Activated naive CD8-positive, alpha-beta T cell treated with anti-CD3 and anti-CD28 coated beads, Interleukin-2, amount 50 U/mL, for 16 hours (primary cell): ENCODE results near the gene SYNE3.
"Not testable (repeated sequence)": the region's sequence is repeated elsewhere in the genome, so short reads cannot be mapped to it uniquely, and the experiment has no call there.

Experiments used
- DNase-seq: peaks from one replicate; pipeline ENCODE4 v3.0.0-alpha.2; 2020; ENCODE audit warnings: low read depth, low spot score

Gene SYNE3

DNA sequence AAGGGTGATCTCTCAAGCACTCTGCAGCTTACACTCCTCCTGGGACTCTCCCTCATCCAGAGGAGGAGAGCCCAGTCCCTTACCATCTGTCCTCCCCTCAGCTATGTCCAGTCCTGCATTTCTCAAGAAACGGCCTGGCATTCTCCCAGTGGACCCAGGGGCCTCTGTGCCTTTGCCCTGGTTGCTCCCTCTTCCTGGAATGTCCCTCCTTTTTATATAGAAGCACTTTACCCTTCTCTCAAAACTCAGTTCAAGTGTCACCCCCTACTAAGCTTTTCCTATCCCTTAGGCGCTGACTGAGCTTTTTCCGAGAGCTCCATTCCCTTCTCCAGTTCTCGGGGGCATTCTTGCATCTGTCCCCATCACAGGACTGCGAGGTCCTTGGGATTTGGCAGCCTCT, 9.5 kb upstream of the SYNE3 start:
- DNase-seq = no peak

DNA sequence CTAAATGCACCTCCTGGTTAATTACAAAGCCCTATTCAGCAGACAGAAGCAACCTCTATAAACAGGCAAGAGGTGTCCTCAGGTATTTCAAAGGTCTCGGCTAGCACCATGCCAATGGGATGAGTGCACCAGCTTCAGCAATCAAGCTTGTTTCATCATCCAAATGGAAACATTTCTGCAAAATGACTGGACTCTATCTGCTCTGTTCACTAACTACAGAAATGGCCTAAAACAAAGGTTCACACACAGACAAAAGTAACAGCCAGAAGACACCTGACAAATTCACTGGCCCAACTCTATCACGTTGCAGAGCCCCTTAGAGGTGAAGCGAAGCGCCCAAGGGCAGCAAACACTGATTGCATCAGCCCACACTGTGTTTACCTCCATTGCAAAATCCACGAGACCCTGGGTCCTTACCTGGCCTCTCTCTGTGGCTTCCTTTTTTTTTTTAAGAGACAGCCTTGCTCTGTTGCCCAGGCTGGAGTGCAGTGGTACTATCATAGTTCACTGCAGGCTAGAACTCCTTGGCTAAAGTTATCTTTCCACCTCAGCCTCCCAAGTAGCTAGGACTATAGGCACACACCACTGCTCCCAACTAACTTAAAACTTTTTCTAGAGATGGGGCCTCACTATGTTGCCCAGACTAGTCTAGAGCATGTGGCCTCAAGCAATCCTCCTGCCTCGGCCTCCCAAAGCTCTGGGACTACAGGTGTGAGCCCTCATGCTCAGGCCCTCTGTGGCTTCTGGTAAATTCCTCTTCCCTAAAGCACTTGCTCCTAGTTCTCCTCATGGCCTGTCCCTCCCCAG, 8.5 kb upstream of the SYNE3 start:
- DNase-seq = no peak

DNA sequence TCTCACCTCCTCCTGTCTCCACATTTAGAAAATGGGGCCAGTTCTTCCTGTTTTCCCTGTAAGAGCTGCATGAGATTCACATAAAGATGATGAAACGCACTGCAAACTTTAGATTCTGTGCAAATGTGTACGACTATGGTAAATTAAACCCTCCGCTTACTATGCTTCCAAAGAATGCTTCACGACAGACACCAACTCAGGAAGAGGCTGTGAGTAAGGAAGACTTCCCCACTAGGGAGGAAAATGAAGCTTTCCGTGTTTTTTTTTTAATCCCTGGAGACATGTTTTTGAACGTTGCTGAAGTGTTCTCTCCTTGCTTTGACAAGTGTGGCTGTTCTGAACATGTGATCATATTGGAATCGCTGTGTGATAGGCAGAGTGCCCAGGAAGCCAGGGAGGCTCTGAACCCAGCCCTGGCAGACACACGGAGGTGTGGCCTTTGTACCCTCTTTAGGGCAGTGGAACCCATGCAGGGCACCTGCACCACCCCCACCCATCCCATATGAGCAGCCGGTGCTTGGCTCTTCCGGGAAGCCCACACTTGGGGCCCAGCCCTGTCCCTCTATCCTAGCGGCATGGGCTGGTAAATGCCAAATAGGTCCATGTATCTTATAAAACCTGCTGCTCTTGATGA, 7.5 kb upstream of the SYNE3 start:
- no peak for DNase-seq

DNA sequence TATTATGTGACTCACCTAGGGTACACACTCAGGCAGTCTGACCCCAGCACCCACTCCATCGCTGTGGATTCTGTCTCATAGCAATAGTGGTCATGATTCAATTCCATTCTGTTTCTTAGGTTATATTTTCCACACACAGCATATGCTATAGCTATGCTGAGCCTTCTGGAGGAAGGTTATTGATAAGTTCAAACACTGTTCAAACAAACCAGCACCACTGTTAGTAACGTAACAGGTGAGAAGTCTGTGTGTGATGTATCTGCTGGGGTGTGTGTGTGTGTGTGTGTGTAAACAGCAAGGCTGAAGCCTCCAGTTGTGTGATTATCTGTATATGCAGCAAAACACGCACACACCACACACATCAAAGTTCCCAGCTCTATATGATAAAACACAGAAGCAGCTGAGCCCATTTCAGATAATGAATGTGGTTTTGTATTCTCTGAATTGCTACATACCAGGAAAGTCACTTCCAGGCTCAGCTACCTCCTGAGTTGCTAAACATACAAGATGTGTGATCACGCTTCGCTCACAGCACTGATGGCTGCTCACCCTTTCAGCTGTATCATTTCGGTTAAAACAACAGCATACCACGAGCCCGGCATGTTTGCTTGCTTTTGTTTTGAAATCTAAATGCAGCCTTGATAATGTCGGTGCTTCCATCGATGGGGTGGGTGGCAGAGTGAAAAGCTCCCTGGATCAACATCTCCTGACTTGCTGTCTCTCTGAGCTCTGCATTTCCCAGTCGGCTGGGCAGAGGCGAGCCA, 6.8 kb upstream of the SYNE3 start:
- DNase-seq = peak; percentile 32

DNA sequence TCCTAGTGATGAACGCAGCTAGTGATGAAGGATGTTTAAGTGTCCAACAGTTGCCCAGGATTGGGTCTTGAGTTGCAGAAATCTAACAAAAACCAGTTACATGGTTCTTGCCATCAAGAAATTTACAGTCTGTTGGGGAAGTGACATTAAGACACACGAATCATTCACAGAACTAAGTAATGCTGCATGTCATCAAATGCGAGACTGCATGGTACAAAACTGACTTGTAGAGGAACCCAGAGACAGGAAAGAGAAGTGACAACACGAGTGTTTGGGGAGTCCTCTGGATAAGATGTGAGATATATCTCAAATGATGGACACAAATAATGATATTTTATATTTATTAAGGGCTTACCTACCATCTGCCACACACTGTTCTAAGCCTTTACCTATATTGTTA, 6.1 kb upstream of the SYNE3 start:
- no peak for DNase-seq

DNA sequence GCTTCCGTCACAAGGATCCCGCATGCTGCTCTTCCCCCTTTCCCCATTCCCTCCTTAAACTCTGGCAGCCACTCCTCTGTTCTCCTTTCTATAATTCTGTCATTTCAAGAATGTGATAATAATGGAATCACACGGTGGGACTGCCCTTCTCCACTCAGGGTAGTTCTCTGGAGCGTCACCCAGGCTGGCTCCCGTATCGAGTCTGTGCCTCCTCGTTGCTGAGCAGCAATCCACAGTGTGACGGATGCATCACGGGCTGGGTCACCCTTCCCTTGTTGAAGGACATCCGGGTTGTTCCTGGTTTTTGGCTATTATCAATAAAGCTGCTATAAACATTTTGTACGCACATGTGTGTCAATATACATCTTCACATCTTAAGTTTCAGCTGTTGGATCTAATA, 5.7 kb upstream of the SYNE3 start:
- no peak for DNase-seq

DNA sequence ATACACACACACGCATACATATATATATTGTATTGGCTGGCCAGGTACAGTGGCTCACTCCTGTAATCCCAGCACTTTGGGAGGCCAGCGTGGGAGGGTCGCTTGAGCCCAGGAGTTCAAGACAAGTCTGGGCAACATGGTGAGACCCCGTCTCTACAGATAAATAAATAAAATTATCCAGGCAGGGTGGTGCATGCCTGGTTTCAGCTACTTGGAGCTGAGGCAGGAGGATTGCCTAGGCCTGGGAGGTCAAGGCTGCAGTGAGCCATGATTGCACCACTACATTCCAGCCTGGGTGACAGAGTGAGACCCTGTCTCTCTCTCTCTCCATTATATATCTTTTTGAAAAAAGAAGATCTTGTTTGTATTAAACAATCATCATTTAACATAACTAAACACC, 4.6 kb upstream of the SYNE3 start:
- no peak for DNase-seq

DNA sequence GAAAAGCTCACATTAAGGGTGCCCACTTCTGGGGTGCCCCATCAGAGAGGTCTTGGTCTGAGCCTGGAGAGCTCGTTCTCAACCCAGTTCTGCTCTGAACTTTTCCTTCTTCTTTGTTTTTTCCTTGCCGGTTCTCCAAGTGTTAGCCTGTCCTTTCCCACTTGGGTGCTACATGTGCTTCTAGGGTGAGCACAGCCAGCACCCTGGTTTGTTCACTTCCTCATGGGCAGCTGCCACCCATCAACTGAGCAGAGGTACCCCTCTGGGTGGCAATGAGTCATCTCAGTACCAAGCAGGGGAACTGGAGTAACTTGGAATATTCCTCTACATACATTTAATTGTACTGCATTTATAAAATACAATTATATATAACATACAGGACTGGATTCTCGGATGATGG, 3.9 kb upstream of the SYNE3 start:
- DNase-seq = no peak

DNA sequence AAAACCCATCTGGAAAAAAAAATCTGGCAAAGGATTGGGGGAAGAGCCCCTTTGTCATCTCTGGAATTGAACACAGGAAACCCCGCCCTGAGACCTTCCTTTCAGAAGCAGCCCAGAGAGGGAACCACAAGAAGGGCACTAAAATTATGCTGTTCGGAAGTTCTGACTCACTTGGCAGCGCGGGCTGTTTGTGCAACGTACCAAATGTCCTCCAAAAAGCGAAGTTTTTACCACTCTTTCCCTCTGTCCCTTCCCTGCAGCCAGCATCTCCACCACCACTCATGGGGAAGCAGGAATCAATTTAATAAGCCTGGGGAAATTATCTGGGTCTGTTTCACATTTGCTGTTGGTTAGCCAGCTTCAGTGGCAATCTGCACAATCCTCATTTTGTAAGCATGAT, 3.2 kb upstream of the SYNE3 start:
- DNase-seq = peak; percentile 35

DNA sequence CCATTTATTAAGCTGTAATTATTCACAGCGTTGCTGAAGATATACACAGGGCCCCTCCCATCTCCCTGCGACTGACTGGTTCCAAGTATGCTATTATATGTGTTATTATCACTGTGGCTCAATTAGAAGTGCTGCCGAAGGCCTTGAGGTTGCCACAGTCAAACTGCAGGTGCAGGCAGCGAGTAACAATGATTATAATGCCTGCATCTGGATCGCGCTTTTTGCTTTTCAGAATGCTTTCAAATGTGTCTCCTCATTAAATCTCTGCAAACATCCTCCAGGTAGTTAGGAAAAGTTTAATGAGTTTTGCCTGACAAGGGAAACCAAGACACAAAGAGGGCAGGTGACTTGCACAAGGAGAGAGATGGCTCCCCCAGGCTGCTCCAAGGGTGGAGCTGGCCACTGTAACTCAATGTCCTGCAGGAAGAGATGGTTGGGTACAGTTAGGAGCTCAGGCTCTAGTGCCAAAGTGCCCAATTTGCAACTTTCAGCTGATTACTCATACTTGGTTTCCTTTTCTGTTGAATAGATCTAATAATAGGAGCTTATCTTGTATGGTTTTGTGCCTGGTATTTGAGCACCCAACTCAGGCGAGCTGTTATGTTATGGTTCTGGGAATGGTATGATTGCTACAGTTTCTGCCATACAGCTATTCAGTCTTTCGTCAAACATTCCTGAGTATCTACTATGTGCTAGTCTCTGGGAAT, 1.7 kb upstream of the SYNE3 start:
- DNase-seq = no peak

DNA sequence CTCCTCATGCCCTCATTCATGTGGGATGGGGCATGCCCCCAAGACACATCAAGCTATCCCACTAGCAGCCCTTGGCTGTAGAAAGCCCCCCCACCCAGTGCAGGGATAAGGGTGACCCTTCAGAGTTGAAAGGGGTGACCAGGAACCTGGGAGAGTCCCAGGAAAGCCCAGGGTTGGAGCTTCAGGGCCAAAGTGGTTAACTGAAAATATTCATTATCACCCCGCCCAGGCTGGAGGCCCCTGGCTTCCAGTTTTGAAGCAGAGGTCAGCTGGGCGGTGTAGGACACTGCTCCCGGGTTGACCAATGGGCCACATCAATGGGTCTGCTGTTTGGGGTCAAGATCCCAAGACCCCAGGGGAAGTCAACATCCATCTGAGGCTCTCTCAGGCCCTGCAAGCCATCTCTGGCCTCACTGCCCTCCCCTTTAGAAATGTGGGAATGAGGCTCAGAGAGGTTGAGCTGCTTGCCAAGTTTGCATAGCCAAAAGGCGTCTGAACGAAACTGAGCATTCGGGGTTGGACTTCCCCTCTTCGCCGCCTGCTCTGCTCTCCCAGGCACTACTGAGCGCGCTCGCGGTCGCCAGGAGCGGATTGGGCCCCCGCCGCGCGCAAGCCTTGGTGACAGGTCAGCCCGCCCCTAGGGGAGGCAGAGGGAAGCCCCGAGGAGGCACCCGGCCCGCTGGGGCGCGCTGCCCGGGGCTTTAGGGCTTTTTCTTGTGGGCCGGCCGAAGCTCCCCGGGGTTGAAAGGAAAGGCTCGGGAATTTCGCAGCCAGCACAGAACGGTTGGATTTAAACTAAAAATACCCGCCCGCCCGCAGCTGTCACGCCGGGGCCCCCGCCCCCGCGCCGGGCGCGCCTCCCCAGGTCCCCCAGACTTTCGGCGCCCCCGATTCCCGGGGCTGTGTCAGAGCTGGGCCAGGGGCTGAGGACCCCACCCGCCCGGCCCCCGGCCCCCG, 576 bp downstream of the SYNE3 start:
- peak; percentile 66 for DNase-seq

DNA sequence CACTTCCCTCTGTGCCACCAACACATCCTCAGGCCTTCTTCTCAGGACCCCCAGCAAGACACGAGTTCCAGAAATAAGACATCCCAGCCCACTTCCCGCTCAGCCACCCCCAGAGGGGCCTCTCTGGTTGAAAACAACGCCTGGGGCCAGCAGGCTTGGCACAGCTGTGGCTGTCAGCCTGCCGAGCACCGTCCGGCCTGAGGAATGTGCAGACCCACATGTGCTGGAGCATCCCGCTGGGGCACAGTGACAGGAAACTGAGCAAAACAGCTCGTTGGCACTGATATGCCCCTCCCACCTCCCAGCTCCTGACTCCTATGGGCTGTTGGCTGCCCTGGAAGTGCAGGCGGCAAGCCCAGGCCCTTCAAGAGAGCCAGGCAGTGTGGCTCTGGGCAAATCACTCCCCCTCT, 1.4 kb downstream of the SYNE3 start:
- DNase-seq = no peak

DNA sequence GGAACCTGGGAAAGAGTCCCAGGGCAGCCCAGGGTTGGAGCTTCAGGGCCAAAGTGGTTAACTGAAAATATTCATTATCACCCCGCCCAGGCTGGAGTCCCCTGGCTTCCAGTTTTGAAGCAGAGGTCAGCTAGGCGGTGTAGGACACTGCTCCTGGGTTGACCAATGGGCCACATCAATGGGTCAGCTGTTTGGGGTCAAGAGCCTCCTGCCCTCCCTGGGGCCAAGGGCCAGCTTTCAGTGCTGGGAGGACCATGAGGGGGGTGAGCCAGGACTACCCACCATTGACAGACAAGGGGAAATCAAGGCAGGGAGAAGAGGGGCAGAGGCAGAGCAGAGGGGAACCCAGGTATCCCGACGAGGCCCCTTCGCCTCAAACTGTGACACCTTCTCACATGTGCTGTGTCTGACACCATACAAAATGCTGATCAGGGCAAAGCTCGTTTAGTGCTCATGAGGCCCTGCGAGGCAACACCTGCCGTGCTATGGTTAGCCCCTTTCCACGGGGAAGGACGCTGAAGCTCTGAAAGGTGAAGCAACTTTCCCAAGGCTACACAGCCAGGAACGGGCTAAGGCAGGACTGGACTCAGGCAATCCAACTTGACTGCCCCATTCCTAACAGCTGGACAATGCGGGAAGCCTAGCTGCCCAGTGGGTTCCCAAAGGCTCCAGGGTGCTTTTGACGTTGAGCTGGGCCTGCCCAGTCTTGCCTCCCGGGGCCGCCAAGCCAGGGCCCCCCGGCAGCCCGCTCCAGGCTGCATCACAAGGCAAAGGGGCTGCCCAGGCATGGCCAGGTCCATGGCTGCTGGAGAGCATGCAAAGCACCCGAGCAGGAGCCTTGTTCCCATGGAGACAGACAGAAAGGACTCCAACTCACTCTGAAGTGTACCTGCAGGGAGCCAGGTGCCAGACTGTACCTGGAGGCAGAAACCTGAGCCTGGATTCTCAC, 2.0 kb downstream of the SYNE3 start:
- no peak for DNase-seq

DNA sequence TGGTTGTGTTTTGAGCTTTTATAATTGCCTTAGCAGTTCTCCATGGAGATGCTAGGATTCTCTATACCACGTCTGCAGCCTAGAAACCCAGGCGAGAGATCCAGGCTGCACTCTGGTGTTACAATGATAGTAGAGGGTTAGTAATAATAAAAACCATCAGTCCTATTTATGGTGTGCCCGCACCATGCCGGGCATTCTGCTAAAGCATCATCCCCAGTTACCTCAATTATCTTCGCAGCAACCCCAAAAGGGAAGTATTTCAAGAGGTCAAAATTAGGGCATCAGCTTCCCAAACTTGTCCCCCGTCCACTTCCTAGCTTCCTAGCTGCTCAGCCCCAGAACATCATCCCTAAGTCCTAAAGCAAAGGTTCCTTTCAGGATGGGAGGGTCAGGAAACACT, 3.2 kb downstream of the SYNE3 start:
- no peak for DNase-seq

DNA sequence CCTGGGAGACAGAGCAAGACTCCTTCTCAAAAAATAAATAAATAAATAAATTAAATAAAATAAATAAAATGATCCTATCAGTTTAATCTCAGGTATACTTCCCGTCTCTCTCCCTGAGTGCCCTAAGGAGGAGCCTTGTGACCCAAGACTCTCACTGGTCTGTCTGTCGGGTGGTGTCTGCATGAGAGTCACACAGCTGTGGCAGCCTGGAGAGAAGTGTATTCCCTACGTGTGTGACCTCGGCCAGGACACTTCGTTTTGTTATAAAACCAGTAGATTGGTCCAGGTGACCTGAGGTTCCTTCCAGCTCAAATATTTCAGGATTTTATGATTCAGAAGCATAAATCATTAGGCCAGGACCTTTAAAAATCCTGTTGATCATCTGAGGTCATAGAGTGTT, 4.8 kb downstream of the SYNE3 start:
- no peak for DNase-seq

DNA sequence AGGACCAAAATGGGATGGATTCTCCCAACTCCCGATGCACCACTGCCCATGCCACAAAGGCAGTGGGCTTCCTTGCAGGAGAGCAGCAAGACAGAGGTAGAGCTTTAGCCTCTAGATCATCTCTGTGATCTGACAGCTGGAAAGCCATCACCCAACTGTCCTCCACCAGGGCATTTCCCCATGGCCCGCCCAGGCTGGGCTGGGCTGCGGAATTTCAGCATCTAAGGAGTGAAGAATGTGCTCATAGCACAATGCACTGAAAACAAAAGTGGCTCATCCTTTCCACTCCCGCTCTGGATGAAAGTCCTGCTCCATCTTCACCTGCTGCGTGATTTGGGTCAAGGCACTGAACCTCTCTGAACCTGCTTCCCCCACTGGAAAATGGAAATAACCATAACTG, 5.6 kb downstream of the SYNE3 start:
- DNase-seq = no peak

DNA sequence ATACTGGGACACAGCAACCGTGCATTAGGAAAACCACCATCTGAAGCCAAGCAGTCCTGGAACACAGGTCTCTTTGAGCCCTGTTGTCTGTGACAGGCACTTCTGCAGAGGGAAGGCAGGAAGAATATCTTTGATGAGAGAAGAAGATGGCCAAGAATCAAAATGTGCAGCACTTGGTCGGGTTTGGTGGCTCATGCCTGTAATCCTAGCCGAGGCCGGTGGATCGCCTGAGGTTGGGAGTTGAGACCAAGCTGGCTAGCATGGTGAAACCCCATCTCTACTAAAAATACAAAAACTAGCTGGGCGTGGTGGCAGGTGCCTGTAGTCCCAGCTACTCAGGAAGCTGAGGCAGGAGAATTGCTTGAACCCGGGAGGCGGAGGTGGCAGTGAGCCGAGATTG, 6.1 kb downstream of the SYNE3 start:
- DNase-seq = not testable (repeated sequence)

DNA sequence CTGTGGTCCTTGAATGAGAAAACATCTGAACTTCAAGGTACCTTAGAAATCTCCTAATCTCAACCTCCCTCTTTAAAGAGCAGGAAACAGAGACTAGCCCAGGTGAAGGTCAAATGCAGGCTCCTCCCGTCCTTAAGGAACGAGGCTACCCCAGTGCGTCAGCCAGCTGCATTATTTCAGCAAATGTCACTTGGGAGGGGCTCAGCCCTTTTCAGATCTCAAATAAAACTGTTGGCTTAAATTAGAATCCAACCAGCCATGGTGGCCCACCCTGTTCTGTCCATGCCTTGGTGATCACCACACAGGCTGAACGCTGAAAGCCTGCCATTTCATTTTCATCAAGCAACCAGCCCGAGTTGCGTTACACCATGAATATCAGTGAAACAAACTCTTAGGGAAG, 7.0 kb downstream of the SYNE3 start:
- no peak for DNase-seq

DNA sequence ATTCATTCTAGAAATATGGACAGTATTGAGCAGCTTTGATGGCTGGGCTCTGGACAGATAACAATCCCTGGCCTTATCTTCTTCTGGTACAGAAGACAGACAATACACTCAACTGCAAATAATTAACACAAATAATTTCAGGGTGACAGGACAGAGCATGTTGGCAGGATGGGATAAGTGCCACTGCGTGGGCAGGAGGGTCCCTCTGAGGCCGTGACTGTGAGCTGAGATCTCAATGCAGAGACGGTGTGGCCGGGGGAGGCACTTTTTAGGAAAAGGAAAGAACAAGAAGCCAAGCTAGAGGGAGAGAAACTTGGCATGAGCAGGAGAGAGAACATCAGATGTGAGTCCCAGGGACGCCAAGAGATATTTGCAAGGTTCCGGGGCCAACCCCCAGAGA, 8.1 kb downstream of the SYNE3 start:
- no peak for DNase-seq

DNA sequence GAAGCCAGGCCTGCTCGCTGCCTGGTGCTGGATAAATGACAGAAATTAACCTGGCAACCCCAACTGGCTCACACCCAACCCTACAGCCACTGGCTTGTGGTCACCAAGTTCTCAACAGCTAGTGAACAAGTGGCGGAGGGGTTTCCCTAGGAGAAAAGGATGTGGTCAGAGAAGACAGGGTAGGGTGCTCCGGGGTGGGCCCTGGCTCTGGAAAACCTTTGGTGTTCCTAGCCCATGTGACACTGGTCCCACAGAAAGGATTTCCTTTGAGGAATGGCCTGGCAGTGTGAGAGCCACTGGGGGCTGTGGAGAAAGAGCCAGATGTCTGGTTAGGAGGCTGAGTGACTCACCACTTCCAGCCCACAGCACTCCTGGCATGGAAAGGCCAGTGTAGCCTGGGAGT, 8.7 kb downstream of the SYNE3 start:
- no peak for DNase-seq
